Activated naive CD4-positive, alpha-beta T cell treated with anti-CD3 and anti-CD28 coated beads, Interleukin-2, amount 50 U/mL, for 16 hours (primary cell): ENCODE measurements around the gene GPR39.

ENCODE experiments used
- DNase-seq: peaks from one replicate; pipeline ENCODE4 v3.0.0-alpha.2; 2020

Gene GPR39

DNA sequence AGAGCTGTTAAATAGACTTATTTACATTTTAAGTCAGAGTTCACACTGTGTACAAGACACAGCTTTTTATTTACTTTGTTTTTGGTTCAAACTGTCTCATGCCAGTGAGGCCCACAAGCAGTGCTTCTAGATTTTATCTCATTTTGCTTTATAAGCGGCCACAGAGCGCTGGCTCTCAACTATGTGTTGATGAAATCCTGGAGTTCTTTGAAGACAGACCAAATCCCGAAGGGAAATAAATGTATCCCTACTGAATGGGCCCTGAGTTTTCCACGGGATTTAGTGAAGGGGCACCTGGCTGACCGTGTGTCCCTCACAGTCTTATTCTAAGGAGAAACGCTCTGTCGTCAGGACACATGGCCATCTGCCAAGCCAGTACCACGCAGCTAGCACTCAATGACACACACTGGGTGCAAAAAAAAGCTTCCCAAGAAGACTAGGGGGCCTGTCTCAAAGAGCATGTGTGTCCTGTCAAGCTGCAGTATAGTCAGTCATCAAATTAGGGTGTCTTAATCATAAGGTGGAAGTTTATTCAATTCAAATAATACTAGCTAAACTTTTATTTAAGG, 230.0 kb downstream of the GPR39 start:
- no peak for DNase-seq

DNA sequence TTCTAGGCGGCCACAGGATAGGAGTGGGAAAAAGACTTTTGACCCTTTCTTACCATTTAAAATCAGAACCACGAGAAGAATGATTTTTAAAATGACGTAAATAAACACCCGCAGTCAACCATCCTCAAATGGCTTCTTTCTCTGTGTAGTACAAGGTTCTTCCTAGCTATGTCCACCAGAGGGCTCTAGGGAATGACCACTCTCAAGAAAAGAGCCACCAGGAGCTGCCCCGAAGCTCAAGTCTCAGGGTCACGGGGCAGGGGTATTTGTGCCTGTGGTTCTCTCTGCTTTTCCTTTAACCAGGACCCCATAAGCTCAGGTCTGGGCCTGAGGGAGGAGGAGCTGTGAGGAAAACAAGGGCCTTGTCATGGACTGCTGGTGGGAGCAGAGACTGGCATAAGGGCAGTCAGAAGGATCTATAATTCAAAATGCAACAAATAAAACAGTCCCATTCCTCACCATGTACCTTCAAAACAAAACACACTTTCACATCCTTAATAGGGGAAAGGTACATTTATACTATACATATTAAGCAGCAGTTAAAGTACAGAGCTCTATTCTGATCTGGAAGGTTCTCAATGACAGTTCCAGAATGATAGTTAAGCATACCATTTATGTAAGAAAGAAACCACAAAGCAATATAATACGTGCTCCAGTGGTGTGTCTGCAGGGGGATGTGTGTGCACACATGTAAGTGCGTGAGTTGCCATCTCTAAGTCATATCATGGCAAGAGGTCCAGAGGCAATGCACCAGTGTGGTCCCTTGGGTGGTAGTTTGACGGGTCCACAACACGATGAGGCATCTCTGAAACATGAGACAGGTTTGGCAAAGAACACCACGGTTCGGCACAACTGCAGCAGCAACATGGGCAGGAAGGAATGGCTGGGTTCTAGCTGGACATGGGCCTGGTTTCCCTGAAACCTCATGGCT, 234.8 kb downstream of the GPR39 start:
- DNase-seq, result no peak

DNA sequence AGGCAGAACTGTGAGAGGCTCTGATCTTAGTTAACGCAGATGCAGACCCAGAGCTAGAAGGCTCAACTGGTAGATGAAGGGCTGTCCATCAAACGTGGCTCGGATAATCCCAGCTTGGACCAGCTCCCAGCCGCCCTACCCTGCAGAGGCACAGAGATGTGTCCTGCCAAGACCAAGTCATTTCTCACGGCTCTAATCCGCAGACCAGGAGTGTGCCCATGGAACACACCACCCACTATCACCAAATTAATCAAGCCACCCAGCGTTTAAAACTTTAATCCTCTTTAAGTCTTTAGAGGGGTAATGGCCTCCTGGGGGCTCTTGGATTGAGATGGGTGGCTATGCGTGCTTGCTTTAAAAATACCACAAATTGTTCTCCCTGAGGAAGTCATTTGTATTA, 235.9 kb downstream of the GPR39 start:
- DNase-seq, result no peak

DNA sequence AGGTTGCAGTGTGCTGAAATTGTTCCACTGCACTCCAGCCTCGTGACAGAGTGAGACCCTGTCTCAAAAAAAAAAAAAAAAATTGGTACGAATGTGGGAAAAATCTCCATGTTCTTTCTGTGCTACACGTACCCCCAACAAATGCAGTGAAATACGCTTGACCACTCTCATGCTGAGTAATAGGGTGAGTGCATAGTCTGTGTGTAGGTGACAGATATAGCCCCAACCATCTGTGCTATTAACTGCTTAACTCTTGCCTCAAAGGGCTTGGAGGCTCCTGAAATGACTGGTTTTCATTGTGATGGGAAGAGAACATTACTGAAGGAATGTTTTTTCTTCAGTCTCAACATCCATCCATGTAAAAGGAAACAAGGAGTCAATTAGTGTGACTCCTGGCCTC, 237.7 kb downstream of the GPR39 start:
- DNase-seq, result no peak

DNA sequence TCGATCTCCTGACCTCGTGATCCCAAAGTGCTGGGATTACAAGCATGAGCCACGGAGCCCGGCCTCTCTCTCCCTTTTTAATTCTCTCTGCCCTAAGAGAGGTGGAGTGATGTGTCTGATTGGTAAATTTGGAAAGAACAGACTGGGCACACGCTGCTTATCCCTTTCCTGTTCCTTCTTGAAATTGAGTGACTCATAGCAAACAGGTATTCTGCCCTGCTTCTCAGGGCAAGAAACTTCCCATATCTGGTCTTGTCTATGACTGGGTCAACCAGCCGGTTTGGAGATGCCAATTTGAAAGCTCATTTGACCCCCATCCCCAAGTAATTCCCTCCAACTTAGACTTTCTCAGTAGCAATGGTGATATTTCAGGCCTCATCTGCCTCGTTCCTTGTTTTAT, 238.4 kb downstream of the GPR39 start:
- no peak for DNase-seq

DNA sequence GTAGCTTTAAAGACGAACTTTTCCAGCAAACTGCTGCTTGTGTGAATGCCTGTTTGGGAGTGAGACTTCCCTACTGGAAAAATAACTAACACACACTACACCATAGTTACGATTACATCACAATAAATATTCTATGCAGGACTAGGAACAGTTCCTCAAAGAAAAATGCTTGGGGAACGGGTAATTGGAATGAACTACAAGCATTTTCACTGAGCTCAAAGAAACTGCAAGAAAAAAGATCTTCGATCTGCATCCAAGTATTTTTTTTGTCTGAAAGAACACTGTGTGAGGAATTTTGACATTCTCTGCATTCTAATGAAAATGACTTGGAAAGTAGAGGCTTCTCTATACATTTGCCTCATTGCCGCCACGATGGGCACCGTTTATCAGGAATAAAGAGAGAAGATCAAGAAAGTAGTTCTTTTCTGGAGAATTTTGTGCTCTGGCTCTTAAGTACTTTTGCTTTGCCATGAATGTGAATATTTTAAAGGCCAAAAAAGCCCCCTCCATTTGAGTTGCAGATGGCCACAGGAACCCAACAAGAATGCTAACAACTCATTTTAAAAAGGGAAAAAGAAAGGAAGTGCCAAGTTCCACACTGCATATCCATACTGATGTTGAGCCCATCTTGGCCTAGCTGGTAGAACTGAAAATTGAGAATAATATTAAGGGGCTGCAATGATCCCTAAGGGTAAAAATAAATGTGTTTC, 239.8 kb downstream of the GPR39 start:
- DNase-seq, result no peak

DNA sequence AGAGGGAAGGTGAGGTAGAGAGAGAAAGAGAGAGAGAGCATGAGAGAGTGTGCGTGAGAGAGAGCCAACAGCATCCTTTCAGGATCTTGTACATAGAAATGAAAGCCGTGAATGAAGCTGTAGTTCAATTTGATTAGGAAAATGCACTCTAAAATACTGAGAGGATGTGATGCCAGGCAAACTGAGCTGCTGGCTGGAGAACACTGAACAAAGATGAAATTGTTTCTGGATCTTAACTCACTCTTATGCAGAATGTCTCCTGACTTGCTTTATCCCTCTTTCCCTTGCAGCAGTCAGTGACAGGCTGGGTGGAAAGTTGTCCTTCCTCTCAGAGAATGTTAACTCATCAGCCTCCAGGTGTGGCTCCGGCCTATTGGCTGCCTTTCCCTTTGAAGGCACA, 242.7 kb downstream of the GPR39 start:
- no peak for DNase-seq

DNA sequence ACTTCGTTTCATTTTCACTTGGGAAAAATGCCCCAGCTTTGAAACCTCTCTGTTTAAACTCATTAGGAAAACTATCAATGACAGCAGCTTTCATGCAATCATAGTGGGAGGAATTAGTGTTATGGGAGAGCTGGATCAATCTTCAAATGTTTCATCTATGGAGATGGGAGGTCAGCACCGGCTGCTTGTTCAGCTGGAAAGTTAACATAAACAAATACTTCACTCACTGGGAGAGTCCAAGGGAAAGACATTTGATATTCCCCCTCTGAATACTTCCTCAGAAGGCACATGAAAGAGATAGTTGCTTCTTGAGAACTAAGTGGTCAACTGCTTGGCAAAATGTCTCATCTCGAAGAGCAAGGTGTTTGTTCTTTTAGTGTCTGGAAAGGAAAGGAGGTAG, 246.1 kb downstream of the GPR39 start:
- DNase-seq, result no peak

DNA sequence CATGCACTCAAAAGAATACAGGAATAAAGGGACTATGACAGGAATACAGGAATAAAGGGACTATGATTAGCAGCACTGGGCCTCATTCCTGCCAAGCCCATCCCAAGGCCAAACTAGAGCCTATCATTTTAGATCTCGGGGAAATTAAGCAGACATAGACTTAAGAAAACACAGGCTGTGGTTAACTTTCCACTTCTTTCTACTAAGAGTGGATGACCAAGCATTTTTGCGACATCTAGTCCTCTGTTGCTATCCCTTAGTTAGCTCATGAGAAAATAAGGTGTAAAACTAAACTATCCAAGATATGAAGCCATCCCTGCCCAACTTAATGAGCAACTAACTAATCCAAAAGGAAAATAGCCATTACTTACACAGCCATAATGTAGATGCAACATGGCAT, 247.5 kb downstream of the GPR39 start:
- no peak for DNase-seq

DNA sequence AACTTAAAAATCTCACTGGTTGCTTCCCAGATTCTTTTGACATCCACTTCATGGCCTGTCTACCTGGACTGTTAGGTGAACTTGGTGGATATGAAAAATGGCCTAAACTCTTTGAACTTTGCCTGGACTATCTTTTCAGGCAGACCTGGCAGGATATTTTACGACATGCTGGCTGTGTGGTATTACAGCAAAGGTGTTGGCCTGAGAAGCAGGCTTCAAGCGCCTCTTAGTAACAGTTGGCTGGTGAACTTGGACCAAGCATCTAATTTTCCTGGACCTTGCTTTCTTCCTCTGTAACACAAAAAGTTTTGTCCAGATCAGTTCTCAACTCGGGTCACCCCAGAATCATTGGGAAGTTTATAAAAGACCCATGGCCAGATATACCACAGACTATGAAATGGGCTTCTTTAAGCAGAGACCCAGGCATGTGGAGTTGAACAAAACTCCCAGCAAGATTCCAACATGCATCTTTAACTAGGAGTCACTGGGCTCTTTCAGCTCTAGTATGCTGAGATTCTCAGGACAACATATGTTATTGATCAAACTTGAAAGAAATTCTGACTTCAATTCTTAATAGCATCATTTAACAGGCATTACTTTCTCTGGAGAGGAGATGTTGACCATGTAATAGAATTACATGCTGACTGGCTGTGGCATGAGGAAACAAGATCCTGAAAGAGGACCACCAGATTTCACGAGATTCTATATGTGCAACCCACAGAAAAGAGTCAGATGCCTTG, 249.0 kb downstream of the GPR39 start:
- no peak for DNase-seq

DNA sequence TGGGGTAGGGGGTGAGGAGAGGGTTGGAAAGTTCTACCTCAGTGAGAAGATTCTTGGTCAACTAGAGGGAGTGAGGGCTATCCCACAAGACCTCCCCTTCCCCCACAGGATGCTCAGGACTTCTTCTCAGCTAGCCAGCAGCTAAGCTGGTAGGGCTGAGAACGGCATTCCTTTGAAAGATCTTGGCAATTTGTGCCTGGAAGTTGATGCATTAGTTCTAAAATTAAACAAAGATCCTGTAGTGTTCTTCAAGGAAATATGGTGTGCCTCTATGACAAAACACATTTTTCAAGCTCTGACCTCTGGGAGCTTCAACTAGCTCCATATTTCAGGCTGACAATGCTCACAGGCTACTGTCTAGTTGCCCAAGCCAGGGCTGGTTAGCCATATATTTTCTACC, 251.1 kb downstream of the GPR39 start:
- DNase-seq, result no peak

DNA sequence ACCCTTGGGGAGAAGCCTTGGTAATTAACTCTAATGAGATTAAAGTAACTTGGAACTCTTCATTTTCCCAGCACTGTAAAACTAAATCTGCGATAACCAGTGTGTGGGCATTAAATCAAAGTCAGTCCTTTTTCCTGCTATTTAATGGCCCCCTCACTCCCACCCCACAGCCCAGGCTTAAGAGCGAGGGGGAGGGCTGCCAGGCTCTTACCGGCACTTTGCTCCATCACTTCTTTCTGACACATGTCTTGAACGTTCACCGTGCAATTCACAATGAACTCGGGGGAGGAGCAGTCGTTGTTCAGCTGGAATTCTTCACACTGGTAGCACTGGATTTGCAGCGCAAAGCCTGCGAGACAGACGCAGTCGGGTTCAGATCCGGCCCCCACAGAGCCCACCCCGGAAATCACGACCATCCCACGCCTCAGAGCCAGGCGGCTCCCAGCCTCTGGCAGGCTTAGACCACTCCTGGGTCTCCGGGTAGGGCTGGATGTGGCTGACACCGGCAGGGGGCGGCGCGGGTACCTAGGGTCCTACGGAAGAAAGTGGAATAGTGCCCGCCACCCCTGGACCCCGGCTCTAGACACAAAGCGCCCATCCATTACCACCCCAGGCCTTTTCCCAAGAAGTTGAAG, 251.7 kb downstream of the GPR39 start:
- no peak for DNase-seq

DNA sequence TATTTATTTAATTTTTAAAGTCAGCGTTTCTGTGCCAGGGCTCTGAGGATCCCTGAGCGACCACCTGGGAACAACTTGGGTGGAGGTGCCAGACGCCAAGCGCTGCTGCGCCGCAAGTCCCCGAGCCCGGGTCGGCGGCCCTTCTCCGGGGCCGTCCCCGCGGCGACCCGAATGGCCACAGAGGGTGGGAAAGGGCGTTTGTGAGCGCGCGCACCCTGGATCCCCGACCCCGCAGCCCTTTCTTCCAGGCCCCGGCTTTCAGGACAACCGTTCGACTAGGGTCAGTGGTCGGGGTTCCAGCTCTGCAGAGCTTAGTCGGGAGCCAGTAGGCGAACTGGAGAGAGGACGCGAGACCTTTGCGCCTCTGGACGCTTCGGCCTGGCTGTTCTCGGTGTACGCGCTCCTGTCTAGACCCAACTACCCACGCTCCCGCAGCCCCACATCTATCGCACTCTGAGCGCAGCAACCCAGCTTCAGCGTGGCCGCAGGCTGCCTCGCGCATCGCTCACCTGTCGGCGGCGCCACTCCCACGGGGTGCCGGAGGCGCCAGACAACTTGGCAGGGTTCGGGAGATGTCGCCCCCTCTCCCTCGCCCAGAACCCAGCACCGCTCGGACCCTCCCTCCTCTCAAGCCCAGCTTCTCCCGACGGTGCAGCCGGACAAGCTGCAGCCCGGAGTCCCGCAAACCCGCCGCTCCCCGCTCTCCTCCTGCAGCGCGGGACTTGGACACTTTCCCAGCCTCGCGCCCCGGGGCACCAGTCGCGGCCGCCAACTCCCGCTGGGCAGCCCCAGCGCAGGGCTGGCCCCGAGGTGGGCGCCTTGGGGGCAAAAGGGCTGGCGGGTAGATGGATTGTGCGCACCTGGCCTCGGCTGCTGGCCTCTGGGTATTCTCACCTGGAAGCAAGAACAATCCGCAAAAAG, 252.6 kb downstream of the GPR39 start:
- DNase-seq, result no peak

DNA sequence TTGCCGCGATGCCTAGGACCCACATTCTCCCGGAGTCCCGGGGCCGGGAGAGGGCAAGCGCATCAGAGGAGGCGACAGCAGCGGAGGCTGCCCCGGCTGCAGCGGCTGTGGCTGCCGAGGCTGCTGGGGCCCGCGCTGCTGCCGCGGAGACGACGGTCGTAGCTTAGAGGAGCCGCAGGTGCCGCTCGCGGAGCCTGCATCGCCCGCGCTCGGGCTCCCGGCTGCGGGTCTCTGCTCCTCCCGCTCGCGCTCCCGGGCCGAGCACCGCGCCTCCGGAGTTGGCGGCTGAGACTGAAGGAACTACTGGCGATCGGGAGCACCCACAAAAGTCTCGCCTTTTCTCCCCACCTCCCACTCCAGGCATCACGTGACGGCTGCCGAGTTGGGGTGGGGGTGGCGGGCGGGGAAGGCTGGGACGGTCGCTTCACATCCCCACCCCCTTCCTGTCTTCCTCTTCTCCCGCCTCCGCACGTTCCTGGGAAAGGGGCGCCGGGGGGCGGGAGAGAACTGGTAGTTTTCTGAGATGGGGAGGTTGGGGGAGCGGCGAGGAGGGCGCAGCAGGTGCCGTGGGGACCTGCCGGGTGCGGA, 253.4 kb downstream of the GPR39 start, which contains the start of gene LYPD1:
LYPD1 (minus strand) TSS at position 298 of the 588 bp plus-strand sequence; CDS start at position 25, 273 bp downstream.
- no peak for DNase-seq

DNA sequence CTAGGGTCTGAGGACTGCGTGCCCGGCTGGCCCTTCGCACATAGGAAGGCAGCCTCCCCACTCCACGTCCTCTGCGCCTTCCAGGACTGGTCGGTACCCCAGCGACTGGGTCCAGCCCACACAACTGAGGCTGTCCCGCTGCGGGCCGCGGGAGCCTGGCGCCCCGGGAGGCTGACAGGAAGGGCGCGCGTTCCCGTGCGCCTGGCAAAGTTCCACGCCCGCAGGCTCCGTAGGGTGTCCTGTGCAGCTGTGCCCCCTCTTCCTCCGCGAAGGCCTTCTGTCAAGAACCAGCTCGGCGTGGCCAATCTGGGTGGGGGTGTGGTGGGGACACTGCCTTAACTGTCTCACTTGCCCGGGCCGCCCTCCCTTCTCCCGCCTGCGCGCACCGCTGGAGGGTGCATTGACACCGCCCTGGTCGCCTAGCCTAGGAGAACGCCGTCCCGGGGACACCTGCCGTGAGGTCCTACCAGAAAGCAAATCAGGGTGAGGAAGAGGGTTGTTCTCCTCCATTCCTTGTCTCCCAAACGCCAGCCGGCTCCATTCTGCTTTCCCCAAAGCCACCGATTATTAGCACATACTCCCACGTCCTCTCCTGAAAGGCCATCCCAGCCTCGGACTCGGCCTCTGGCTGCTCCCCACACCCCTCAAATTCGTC, 254.0 kb downstream of the GPR39 start:
- DNase-seq, result no peak

DNA sequence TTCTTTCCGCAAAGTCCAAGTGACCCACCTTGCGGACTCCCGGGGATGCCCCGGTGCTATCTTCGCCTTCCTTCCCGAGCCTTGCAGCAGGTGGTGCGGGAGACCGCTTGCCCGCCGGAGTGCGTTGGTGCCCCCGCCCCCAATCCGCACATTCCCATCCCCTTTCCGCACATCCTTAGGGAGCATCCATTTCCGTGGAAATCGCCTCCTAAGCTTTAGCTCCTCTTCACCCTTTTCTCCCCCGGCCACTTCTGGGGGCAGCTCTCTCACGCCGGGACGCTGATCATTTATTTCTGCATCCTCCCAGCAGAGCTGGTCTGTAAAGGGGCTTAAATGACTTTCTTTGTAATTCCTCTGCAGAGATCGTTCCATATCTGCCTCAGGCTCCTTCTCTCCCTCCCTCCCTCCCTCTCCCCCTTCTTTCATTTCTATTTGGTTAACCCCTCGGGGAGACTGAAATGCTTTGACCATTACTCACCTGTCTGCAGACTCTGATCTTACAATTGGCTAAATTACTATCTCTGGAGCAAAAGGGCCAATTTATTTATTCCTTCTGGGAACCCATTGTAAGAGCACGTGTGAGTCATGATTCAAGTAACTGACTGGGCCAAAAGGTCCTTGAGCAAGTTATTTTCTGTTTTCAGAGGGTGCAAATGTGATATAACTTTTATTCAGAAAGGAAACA, 254.7 kb downstream of the GPR39 start:
- no peak for DNase-seq

DNA sequence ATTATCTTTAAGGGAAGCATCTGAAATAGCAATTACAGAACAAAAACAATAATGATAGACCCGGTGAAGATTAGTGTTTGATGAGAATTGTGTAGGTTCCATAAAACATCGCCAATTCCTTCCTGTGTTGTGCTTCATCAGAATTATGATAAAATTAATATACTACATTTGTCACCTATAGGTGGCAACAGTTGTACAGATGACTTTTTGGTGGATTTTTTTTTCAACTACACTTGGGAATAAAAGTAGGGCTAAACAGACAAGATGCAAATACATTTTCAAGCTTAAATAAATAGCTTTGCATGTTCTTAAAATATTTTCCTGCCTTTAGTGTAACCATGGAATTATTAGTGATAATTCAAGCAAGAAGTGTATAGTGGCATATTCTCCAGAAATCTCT, 260.4 kb downstream of the GPR39 start:
- no peak for DNase-seq

DNA sequence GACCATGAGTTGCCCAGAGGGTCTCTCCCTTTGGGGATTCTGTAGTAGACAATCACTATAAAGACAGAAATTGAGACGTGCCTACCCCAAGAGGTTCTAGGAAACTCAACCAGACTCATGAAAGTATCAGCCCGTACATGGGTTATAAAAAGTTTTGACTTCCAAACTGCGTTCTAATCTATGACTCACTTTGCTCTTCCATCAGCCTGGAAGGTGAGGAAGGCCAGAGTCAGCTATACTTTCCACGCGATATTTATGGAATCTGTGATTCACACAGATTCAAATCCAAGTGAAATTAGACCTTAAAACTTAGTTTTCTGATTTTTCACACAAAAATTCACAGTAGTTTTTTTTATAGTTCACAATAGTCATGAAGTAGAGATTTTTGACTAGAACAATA, 261.1 kb downstream of the GPR39 start:
- DNase-seq, result no peak

DNA sequence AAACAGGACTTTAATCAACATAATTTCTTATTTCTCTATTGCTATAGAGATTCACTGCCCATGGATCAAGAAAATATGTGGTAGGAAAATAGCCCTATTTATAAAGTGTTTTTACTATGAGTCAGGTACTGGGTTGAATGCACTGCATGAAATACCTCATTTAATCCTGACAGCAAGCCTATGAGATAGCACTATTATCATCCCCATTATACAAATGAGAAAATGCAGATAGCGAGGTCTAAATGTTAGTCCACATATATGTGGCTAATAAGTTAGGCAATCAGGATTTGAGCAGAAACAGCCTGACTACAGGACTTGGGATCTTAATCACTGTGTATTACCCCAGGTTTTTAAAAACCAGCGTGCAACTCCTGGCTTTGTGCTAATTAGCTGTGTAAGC, 261.9 kb downstream of the GPR39 start:
- no peak for DNase-seq

DNA sequence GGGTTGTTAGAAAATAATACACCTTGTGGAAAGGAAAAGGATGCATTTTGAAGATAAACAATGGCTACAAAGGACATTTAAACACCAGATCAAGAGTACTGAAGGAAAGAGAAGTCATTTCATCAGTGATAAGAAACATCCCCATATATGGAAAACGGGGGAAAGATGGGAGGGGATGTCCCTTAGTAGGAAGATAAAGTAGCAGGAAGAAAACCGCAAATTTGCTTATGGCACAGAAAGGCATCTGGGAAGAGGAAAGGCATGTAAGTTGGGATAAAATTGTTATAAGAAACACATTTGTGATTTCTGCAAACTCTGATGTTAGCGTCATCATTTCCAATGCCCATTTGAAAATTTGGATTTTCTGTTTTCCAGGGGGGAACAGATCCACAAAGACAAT, 263.9 kb downstream of the GPR39 start:
- DNase-seq, result no peak
